BE2C (cell line): Measurements from ENCODE around the gene CD247.

ENCODE experiments used
- DNase-seq: peaks from one replicate; pipeline ENCODE4 v3.0.0-alpha.2; 2020
- H3K27me3 ChIP-seq: fragments of 250-450 bp; sonication (Bioruptor Pico); 2 replicates; pipeline ENCODE4 v1.5.1; 2020; ENCODE audit warnings: mild to moderate bottlenecking
- H3K36me3 ChIP-seq: fragments of 250-450 bp; sonication (Bioruptor Pico); 2 replicates; pipeline ENCODE4 v1.5.1; 2020; ENCODE audit warnings: mild to moderate bottlenecking
- H3K4me1 ChIP-seq: fragments of 250-450 bp; sonication (Bioruptor Pico); 2 replicates; pipeline ENCODE4 v1.5.1; 2020
- H3K4me3 ChIP-seq: 2 replicates; pipeline ENCODE4 v1.5.1; 2011; ENCODE audit warnings: low read depth, low read length
- H3K9me3 ChIP-seq: fragments of 250-450 bp; sonication (Bioruptor Pico); 2 replicates; pipeline ENCODE4 v1.5.1; 2020
- TF ChIP-seq, protein P1 (sequence below): IDR thresholded peaks from 2 replicates; pipeline ENCODE4 v1.5.1; 2012; ENCODE audit warnings: mild to moderate bottlenecking, low read depth, low read length

The CD247 gene

GRCh38 chr1:167460836-167461235, 57.5 kb downstream of the CD247 start:
- no peak for DNase-seq
- H3K4me3 ChIP-seq: no peak overlapping the region
- H3K27me3 ChIP-seq: no peaks in the 10 kb centered on the region
- H3K4me1 ChIP-seq: no peaks in the 10 kb centered on the region
- H3K36me3 ChIP-seq: no peaks in the 10 kb centered on the region
- TF ChIP-seq, protein P1, sequence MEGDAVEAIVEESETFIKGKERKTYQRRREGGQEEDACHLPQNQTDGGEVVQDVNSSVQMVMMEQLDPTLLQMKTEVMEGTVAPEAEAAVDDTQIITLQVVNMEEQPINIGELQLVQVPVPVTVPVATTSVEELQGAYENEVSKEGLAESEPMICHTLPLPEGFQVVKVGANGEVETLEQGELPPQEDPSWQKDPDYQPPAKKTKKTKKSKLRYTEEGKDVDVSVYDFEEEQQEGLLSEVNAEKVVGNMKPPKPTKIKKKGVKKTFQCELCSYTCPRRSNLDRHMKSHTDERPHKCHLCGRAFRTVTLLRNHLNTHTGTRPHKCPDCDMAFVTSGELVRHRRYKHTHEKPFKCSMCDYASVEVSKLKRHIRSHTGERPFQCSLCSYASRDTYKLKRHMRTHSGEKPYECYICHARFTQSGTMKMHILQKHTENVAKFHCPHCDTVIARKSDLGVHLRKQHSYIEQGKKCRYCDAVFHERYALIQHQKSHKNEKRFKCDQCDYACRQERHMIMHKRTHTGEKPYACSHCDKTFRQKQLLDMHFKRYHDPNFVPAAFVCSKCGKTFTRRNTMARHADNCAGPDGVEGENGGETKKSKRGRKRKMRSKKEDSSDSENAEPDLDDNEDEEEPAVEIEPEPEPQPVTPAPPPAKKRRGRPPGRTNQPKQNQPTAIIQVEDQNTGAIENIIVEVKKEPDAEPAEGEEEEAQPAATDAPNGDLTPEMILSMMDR: no peak
- H3K9me3 ChIP-seq: no peaks in the 10 kb centered on the region; the same call in 1 of the 2 replicates

DNA sequence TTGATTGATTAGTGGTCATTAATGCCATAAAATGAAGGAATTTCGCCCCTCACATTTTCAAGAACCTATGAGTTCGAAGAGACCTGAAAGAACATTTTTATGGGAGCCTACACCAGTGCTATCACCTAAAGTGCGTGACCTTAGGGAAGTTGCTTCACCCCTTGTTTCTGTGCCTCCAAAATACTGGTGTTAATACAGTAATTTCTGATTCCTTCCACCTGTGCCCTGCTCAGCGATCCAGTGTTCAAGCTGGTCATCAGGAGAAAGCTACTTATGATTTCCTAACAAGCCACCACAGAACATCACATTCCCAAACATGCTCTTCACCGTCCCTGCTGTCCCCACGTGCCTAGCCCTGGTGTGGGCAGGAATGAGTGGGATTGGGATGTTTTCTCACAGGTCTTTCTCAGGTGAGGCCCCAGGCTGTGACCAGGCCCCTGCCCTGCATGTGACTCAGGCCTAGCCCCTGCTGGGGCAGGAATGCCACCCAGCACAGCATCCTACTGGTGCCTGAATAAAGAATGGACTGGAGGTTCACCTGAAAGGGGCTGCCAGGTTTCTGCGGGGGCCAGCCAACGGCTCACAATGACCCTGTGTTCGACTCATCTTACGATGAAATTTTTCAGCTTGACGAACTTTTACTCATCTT, 60.3 kb downstream of the CD247 start:
- no peaks in the 10 kb centered on the region for H3K4me1 ChIP-seq
- H3K9me3 ChIP-seq: no peaks in the 10 kb centered on the region
- no peaks in the 10 kb centered on the region for H3K36me3 ChIP-seq
- TF ChIP-seq, protein P1: no peak
- DNase-seq: no peak
- no peak overlapping the region for H3K4me3 ChIP-seq
- H3K27me3 ChIP-seq: no peaks in the 10 kb centered on the region

DNA sequence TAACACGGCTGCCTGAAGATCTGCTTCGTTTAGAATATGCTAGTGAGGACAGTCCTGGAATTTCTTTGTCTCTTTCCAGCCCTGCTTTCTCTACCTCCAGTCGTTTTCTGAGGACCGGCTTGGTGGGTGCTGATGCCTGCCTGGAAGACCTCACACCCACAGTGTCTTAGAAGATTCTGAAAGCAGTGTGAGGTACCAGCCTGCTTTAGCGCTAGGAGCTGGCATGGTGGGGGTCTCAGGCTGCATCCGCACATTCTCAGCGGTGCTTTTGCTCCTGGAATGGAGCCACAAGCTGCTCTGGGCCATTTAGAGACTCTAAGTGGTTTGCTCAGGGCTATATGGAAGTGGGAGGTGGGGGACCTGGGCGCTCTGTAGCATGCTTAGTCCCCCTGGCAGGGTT, 61.4 kb downstream of the CD247 start:
- TF ChIP-seq, protein P1: no peak
- no peaks in the 10 kb centered on the region for H3K36me3 ChIP-seq
- no peaks in the 10 kb centered on the region for H3K9me3 ChIP-seq
- no peaks in the 10 kb centered on the region for H3K27me3 ChIP-seq
- no peak overlapping the region for H3K4me3 ChIP-seq
- no peak for DNase-seq
- no peaks in the 10 kb centered on the region for H3K4me1 ChIP-seq

GRCh38 chr1:167456524-167456923, 61.8 kb downstream of the CD247 start:
- Histone ChIP-seq H3K27me3 (no peaks in the 10 kb centered on the region), H3K4me1 (no peaks in the 10 kb centered on the region), H3K36me3 (no peaks in the 10 kb centered on the region), H3K4me3 (no peak overlapping the region), H3K9me3 (no peaks in the 10 kb centered on the region)
- TF ChIP-seq, protein P1: no peak
- DNase-seq: no peak

DNA sequence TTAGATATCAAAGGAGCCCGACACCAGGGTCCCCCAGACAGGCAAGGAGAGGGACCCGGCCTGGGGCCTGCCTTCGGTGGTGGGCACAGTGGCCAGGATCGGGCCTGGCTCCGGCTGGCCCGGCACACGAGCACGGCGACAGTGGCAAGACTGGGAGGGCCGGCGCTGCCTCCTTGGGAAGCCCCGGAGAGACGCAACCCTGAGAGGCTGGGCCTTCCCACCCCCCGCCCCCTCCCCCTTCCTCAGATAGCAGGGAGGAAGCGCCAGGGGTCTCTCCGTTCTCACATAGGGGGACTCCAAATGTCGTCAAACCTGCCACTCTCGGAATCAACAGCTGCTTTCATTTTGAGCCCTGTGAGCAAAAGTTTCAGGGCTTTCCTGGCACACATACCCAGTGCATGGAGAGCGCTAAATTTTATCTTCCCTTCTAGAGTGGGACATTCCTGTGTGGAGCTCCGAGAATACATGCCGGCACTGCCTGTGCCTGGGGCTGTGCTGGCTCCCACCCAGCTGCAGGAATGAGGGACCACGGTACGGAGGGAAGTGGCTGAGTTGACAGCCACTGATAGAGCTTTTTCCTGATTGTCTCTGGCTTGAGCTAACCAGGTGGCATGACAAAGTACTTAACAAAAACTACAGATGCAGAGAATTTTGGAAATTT, 62.4 kb downstream of the CD247 start:
- Histone ChIP-seq H3K4me1 (no peaks in the 10 kb centered on the region), H3K9me3 (no peaks in the 10 kb centered on the region), H3K4me3 (peak overlapping the region; percentile 81), H3K36me3 (no peaks in the 10 kb centered on the region), H3K27me3 (no peaks in the 10 kb centered on the region)
- DNase-seq: no peak
- TF ChIP-seq, protein P1: no peak

DNA sequence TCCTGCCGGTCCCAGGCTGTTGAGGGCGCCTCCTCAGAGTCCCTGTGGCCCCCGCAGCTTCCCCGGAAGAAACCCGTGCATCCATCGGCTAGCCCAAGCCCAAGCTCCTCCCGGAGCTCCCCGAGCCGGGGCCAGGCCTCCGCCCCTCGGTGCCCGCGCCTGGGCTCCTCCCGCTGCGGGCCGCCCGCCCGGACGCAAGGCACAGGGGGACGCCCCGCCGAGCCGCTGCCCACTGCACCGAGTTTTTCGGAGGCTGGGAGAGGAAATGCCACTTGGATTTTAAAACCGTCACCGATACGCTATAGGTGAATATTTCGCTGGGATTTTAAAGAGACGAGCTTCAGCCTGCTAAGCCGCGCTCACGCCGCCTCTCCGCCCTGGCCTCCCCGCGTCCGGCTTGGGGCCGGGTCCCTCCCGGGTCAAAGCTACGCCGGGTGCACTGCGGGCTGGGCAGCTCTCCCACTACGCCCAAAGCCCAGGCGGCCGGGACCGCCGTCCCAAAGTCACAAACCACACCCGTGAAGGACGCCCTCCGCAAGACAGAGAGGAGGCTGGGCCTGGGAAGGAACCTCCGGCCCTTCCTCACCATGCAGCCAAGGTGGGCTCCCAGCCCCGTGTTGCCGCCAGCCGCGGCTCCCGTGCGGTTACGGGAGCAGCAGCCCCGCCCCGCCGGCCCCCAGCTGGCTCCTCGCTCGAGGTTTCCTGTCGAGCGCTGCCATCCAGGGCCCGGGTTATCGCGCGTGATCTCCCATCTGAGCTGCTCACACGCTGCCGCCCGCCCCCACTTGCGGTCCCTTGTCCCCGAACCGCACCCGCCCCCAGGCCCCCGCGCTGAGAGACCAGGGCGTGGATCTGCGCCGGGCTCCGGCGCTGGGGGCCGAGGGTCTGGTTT, 63.2 kb downstream of the CD247 start:
- TF ChIP-seq, protein P1: no peak
- no peaks in the 10 kb centered on the region for H3K36me3 ChIP-seq
- peak overlapping the region; percentile 81 for H3K4me3 ChIP-seq
- H3K9me3 ChIP-seq: no peaks in the 10 kb centered on the region
- no peaks in the 10 kb centered on the region for H3K27me3 ChIP-seq
- peak; percentile 57 for DNase-seq
- no peaks in the 10 kb centered on the region for H3K4me1 ChIP-seq
